SHP77 (cell line): ENCODE results near the gene ELL.

Source experiments
- DNase-seq, 2 experiments: peaks; one replicate each; lab custom pipeline; 2025; lab: John Stamatoyannopoulos, UW

The ELL gene

DNA sequence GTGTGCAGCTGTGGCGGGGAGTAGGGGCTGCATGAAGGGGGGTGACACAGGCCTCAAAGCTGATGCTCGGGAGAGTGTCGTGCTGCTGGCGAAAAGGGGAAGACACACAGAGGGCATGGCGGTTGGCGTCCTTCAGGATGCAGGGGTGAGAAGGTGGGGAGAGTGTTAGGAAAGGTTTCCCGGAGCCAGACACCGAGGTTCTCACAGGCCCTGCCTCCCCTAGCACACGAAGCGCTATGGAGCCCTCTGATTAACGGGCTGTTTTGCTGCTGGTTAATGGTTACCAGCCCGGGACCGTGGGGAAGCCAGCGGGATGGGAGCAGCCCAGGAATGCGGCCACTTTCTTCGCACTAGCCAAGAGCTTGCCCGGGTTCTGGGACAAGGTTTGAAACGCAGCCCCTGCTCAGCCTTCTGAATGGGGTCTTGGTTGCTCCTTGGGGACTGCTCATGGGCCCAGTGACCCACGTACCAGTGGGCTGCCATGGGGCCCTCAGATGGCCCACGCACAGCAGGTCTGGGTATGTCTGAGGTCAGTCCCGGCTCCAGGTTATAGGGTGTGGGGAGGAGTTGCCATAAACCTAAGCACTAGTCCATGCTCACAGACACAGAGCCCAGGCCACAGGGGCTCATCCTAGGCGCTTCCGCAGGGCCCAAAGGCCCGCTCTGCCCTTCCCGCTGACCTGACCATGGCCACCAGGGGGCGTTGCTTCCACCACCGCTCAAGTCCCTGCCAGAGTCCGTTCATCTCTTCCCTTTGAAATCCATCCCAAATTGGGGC, 52.6 kb downstream of the ELL start:
- DNase-seq = peak; percentile 48 to 67

- DNase-seq = no peak
These were observed 53.4 kb downstream of the ELL start for GRCh38 chr19:18468517-18468916.

DNA sequence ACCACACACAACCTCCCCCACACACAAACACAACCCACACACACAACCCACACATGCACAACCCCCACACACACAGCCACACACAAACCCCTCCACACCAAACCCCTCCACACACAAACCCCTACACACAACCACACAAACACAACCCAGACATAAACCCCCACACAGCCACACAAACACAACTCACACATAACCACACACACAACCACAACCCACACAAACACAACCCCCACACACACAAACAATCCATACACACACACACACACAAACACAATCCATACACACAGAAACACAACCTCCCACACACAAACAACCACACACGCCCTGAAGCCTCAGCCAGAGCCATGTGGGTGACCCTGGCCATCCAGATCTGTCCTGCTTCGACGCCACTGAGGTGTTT, 53.9 kb downstream of the ELL start:
- DNase-seq = no peak

- DNase-seq = no peak
These were observed 55.5 kb downstream of the ELL start for GRCh38 chr19:18466354-18466753.

DNA sequence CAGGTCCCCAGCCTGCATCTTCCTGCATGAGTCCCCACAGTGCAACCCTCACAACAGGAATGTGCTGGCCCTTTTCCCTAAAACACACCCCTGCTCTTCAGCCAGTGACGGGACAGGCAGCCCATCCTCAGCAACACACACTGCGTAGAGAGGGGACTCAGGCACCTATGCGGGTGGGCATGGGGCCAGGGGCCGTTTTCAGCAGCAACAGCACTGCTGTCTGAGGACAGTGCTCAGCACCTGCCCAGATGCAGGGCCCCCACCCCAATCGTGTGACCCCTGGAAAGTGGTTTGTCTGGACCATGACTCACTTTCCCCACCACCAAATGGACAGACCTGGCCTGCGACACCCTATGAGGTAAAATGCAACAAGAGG, 55.9 kb downstream of the ELL start:
- no peak for DNase-seq

DNA sequence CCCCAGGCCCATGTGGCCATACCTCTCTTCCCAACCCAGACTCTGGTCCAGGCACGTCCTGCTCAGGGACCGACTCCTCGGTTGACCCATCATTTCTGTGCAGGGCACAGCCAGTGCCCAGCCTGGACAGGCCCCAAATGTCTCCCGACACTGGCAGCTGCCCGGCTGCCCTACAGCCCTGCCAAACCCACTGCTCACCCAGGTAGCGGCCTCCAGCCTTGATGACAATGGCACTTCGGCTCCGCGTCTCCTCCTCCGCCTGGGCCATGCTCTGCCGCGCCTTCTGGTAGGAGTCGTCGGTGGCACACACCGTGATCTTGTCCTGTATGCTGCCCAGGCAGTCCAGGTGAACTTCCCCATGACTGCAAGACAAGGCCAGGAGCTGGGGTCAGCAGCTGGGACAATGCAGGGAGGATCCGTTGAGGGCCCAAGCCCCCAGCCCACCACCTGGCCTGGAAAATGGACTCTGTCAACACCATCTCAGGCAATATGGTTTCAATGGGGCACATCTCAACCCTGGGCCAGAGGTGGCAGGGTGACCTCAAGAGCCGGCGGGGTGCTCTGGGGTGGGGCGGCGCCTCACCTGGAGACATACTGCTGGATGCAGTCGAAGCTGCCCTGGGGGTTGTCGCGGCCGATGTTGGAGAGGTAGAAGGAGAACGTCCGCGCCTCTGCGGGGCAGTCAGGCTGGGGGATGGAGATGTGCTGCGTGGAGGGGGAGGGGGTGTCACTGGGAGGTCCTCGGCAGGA, 56.5 kb downstream of the ELL start:
- no peak for DNase-seq

GRCh38 chr19:18464646-18465045, 57.2 kb downstream of the ELL start:
- peak; percentile 91 to 94 for DNase-seq

DNA sequence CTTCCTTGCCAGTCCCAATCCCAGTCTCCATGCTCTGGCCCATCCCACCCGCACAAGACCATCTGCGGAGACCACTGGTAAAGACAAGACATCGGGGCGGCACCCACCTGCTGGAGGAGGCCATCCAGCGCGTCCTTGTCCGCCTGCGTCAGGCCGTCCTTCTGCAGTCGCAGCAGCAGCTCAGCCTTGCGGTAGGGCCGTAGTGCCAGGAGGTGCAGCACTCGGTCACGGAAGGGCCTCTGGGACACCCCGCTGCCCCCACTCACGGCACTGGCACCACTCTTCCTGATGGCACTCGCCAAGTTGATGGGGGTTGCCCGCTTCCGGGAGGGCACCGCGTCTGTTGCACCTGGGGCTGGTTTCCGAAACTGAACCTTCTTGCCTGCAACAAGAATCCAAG, 60.4 kb downstream of the ELL start:
- DNase-seq = no peak

- DNase-seq = no peak
These were observed 61.0 kb downstream of the ELL start for GRCh38 chr19:18460900-18461299.

DNA sequence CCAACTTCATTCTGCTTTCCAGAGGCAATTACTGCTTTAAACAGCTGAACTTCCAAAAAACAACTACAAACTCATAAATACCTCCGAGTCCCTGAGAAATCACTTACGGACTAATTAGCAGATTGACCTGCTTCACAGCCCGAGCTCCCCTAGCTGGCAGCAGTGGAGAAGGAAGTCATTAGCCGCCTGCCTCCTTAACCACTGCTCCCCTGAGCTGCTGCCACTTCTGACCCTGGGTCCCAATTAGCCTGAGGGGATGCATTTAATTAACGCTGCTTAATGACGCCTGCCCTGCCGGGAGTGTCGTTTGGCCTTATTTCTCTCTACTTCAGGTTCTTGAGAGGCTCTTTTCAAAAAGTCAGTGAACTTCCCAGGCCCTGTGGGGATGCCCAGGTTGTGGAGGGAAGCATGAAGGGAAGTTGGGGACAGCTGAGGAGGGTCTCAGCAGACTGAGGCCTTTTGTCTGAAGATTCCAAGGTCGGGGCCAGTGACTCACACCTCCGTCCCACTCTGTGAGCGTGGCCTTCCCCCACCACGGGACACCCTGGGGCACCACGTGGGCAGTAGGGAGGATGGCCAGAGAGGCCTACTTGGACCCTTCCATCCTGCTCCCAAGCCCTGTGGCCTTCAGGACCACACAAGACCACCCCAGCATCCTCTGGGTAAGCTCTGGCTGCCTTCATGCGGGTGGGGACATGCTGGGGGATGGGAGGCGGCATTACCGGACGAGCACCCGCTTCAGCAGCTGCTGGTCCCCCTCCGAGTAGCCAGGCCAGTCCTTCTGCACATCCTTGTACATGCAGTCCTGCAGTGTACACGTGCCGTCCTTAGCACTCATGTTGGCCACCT, 64.2 kb downstream of the ELL start:
- no peak for DNase-seq

DNA sequence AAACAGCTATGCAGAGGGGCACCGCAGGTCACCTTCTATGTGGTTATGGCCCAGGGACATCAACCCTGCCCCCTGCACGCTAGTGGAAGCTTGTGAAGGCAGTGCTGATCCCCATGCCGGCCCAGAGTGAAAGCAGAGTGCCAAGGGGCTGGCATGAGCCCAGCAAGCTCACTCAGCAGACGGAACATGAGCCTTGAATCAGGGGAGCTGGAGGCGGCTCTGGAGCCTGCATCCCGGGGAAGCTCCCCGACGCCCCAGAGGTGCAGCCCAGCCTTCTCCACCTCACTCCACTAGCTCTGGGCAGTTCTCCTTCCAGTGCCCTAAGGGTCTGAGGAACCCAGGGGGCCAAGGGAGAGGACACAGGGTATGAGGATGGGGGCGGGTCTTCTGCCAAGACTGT, 64.9 kb downstream of the ELL start:
- no peak for DNase-seq

- no peak for DNase-seq
These were observed 65.6 kb downstream of the ELL start for GRCh38 chr19:18456279-18456678.

GRCh38 chr19:18453269-18454024, 68.4 kb downstream of the ELL start:
- DNase-seq = no peak

DNA sequence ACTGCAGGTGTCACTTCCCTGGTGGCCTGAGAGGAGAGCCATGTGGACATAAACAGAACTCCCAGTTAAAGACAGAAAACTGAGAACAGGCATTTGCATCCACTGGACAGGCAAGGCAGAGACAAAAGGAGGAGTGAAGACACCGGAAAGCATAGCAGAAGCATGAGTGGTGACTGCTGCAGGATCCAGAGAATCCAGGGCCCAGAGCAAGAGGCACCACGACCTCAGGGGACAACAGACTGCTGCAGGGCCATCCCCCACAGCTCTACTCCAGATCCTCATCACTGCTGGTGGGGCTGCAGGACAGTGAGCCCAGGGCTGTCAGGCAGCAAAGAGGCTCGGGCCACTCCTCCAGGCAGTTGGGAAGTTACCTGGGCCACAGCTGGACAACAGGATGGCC, 69.5 kb downstream of the ELL start:
- DNase-seq = no peak

- DNase-seq = peak; percentile 40 to 77
These were observed 70.7 kb downstream of the ELL start for GRCh38 chr19:18450931-18451836.

- DNase-seq = no peak
These were observed 71.6 kb downstream of the ELL start for GRCh38 chr19:18450021-18450930.

GRCh38 chr19:18449552-18449951, 72.3 kb downstream of the ELL start:
- no peak for DNase-seq

- no peak for DNase-seq
These were observed 75.0 kb downstream of the ELL start for GRCh38 chr19:18446811-18447359.

- DNase-seq = no peak
These were observed 75.6 kb downstream of the ELL start for GRCh38 chr19:18446145-18446810.
